H9 (cell line): ENCODE results near the gene AVPR1A. TPM values are rescaled to one million over a fixed set of nuclear protein-coding genes. Genes with fewer than 3 reads are reported as not detected.

Source experiments
- DNase-seq: peaks from one replicate; pipeline ENCODE4 v3.0.0-alpha.2; 2017
- H2AFZ ChIP-seq: one replicate; pipeline ENCODE4 v1.6.1; 2013; ENCODE audit warnings: mild to moderate bottlenecking, low read length, control low read depth, moderate library complexity
- H2AK5ac ChIP-seq: 2 replicates; pipeline ENCODE4 v1.6.1; 2013; ENCODE audit warnings: low read length, control low read depth, mixed read lengths; ENCODE audit not compliant: insufficient read length
- H2BK120ac ChIP-seq: one replicate; pipeline ENCODE4 v1.6.1; 2013; ENCODE audit warnings: low read depth, mild to moderate bottlenecking, low read length, control low read depth, inconsistent platforms; ENCODE audit not compliant: poor library complexity, severe bottlenecking
- H2BK12ac ChIP-seq: 2 replicates; pipeline ENCODE4 v1.6.1; 2013; ENCODE audit warnings: low read length, control low read depth, mixed read lengths, low read depth; ENCODE audit not compliant: insufficient read length
- H2BK15ac ChIP-seq: 2 replicates; pipeline ENCODE4 v1.6.1; 2013; ENCODE audit warnings: low read depth, low read length, control low read depth
- H2BK20ac ChIP-seq: one replicate; pipeline ENCODE4 v1.6.1; 2013; ENCODE audit warnings: low read depth, mild to moderate bottlenecking, low read length, control low read depth, inconsistent platforms; ENCODE audit not compliant: poor library complexity, severe bottlenecking
- H2BK5ac ChIP-seq: 2 replicates; pipeline ENCODE4 v1.6.1; 2013; ENCODE audit warnings: low read length, control low read depth, mixed read lengths; ENCODE audit not compliant: insufficient read length
- H3K14ac ChIP-seq: 2 replicates; pipeline ENCODE4 v1.6.1; 2013; ENCODE audit warnings: low read length, control low read depth; ENCODE audit not compliant: insufficient read depth
- H3K18ac ChIP-seq: 2 replicates; pipeline ENCODE4 v1.6.1; 2013; ENCODE audit warnings: low read depth, mild to moderate bottlenecking, mixed read lengths, low read length, control low read depth; ENCODE audit not compliant: insufficient read length
- H3K23ac ChIP-seq: 2 replicates; pipeline ENCODE4 v1.6.1; 2013; ENCODE audit warnings: low read length, control low read depth, mixed read lengths, low read depth; ENCODE audit not compliant: insufficient read length
- H3K23me2 ChIP-seq: 2 replicates; pipeline ENCODE4 v1.6.1; 2013; ENCODE audit warnings: low read depth, mild to moderate bottlenecking, mixed read lengths, low read length, control low read depth; ENCODE audit not compliant: insufficient read length, poor library complexity, severe bottlenecking
- H3K27ac ChIP-seq: 2 replicates; pipeline ENCODE4 v1.5.1; 2013; ENCODE audit warnings: low read length, control low read depth, mixed read lengths, low read depth; ENCODE audit not compliant: insufficient read length
- H3K27me3 ChIP-seq: 2 replicates; pipeline ENCODE4 v1.6.1; 2013; ENCODE audit warnings: low read length, control low read depth, inconsistent platforms; ENCODE audit not compliant: insufficient read depth
- H3K4ac ChIP-seq: 2 replicates; pipeline ENCODE4 v1.6.1; 2013; ENCODE audit warnings: low read depth, mild to moderate bottlenecking, control low read depth, inconsistent platforms, low read length, moderate library complexity
- H3K4me1 ChIP-seq: 2 replicates; pipeline ENCODE4 v1.6.1; 2013; ENCODE audit warnings: low read length, control low read depth, inconsistent platforms; ENCODE audit not compliant: insufficient read depth
- H3K4me2 ChIP-seq: 2 replicates; pipeline ENCODE4 v1.6.1; 2013; ENCODE audit warnings: low read length, control low read depth, mixed read lengths; ENCODE audit not compliant: insufficient read length, insufficient read depth
- H3K56ac ChIP-seq: 2 replicates; pipeline ENCODE4 v1.6.1; 2013; ENCODE audit warnings: low read depth, mild to moderate bottlenecking, mixed read lengths, low read length, control low read depth; ENCODE audit not compliant: insufficient read length
- H3K79me1 ChIP-seq: 2 replicates; pipeline ENCODE4 v1.6.1; 2013; ENCODE audit warnings: low read depth, mild to moderate bottlenecking, moderate library complexity, low read length, control low read depth, inconsistent platforms; ENCODE audit not compliant: insufficient read depth, poor library complexity, severe bottlenecking
- H3K79me2 ChIP-seq: 2 replicates; pipeline ENCODE4 v1.6.1; 2013; ENCODE audit warnings: low read length, control low read depth, inconsistent platforms; ENCODE audit not compliant: insufficient read depth
- H3K9ac ChIP-seq: 2 replicates; pipeline ENCODE4 v1.6.1; 2013; ENCODE audit warnings: low read length, control low read depth, mixed read lengths; ENCODE audit not compliant: insufficient read length; ENCODE audit errors: extremely low read depth
- H3K9me3 ChIP-seq: one replicate; pipeline ENCODE4 v1.6.1; 2013; ENCODE audit warnings: low read depth, low read length, inconsistent platforms; ENCODE audit not compliant: control insufficient read depth
- H3T11ph ChIP-seq: one replicate; pipeline ENCODE4 v1.6.1; 2013; ENCODE audit warnings: mild to moderate bottlenecking, low read length, control low read depth, inconsistent platforms
- H4K20me1 ChIP-seq: one replicate; pipeline ENCODE4 v1.6.1; 2013; ENCODE audit not compliant: control insufficient read depth, insufficient read length, insufficient read depth
- H4K5ac ChIP-seq: 2 replicates; pipeline ENCODE4 v1.6.1; 2013; ENCODE audit warnings: low read depth, mild to moderate bottlenecking, mixed read lengths, low read length, control low read depth; ENCODE audit not compliant: insufficient read length
- H4K8ac ChIP-seq: replicated peaks from 2 replicates; pipeline ENCODE4 v1.6.1; 2013; ENCODE audit warnings: low read length, control low read depth, mixed read lengths, low read depth; ENCODE audit not compliant: insufficient read length
- H4K91ac ChIP-seq: 2 replicates; pipeline ENCODE4 v1.6.1; 2013; ENCODE audit warnings: low read depth, mild to moderate bottlenecking, moderate library complexity, mixed read lengths, low read length, control low read depth; ENCODE audit not compliant: insufficient read length
- H3K27ac Mint-ChIP-seq, 3 experiments: 2 replicates in 2 of 3; 3 replicates in 1 of 3; pipeline ENCODE4 v1.8.0; 2020 to 2021; ENCODE audit warnings: mixed read lengths in 3 of 3, mild to moderate bottlenecking in 1 of 3, moderate library complexity in 1 of 3
- H3K27me3 Mint-ChIP-seq: 2 replicates; pipeline ENCODE4 v1.8.0; 2021; ENCODE audit warnings: low read depth, mild to moderate bottlenecking, moderate library complexity, mixed read lengths
- H3K36me3 Mint-ChIP-seq, 3 experiments: 2 replicates in 2 of 3; 3 replicates in 1 of 3; pipeline ENCODE4 v1.8.0; 2020 to 2021; ENCODE audit warnings: low read depth in 3 of 3, mixed read lengths in 3 of 3; ENCODE audit not compliant: insufficient read depth in 1 of 3
- H3K4me1 Mint-ChIP-seq, 2 experiments: 2 replicates each; pipeline ENCODE4 v1.8.0; 2020; ENCODE audit warnings: mixed read lengths in 2 of 2
- H3K4me3 Mint-ChIP-seq, 2 experiments: 2 replicates in 1 of 2; 3 replicates in 1 of 2; pipeline ENCODE4 v1.8.0; 2020 to 2021; ENCODE audit warnings: mild to moderate bottlenecking in 2 of 2, mixed read lengths in 2 of 2, moderate library complexity in 1 of 2
- H3K9me3 Mint-ChIP-seq, 2 experiments: 2 replicates in 1 of 2; 3 replicates in 1 of 2; pipeline ENCODE4 v1.8.0; 2020; ENCODE audit warnings: mild to moderate bottlenecking in 2 of 2, mixed read lengths in 2 of 2, moderate library complexity in 1 of 2
- CTCF ChIP-seq: fragments of 200-600 bp; sonication (generic); conservative IDR thresholded peaks from 3 replicates; pipeline ENCODE4 v1.8.0; 2021; ENCODE audit warnings: antibody characterized with exemption, mild to moderate bottlenecking
- WGBS: extraction: QIAGEN DNeasy Blood & Tissue Kit; methylation state at CpG from one replicate; pipeline ENCODE4 v1.1.7; 2013; ENCODE audit warnings: missing lambda C conversion rate, low lambda C conversion rate, mixed read lengths; ENCODE audit not compliant: insufficient read length; ENCODE audit errors: extremely low coverage; 5-methylcytosine and 5-hydroxymethylcytosine counted together
- total RNA-seq: library from RNA; stranded (reverse); gene quantifications from 2 replicates; pipeline ENCODE4 v1.2.1, GENCODE V29; 2021

The AVPR1A gene
- total RNA-seq, 1 experiment from 2014 or later, result 0.13 TPM

GRCh38 chr12:63154560-63154959, 3.6 kb upstream of the AVPR1A start:
- H4K20me1 ChIP-seq, result no peaks in the 10 kb centered on the region
- no peaks in the 10 kb centered on the region for H3K79me1 ChIP-seq
- no peak overlapping the region for H3K23ac ChIP-seq
- H4K91ac ChIP-seq, result no peak overlapping the region
- H3K14ac ChIP-seq, result no peak overlapping the region
- Mint-ChIP-seq H3K4me3 (no peak overlapping the region), H3K36me3 (peaks cover 4 to 13% (median 8%) of the 10 kb centered on the region in 3 experiments; a peak in 6 of 7 replicates), H3K9me3 (peaks cover 12 to 21% of the 10 kb centered on the region in 2 experiments), H3K4me1 (peaks cover 19 to 22% of the 10 kb centered on the region in 2 experiments), H3K27me3 (peaks cover 47% of the 10 kb centered on the region), H3K27ac (no peak overlapping the region)
- H2BK120ac ChIP-seq, result no peak overlapping the region
- no peak overlapping the region for H3K9ac ChIP-seq
- no CpG with 5 or more reads among the region's 5 CpGs for WGBS
- no peaks in the 10 kb centered on the region for H3K4me1 ChIP-seq
- H2BK20ac ChIP-seq, result no peak overlapping the region
- H3K4ac ChIP-seq, result no peak overlapping the region
- no peaks in the 10 kb centered on the region for H3K9me3 ChIP-seq
- no peak overlapping the region for H4K5ac ChIP-seq
- H4K8ac ChIP-seq, result no peak overlapping the region
- no peak overlapping the region for H3K27ac ChIP-seq
- no peak overlapping the region for H3K4me2 ChIP-seq
- H2BK15ac ChIP-seq, result no peak overlapping the region
- H2BK12ac ChIP-seq, result no peak overlapping the region
- H2AFZ ChIP-seq, result no peak overlapping the region
- H3K18ac ChIP-seq, result no peak overlapping the region
- no peaks in the 10 kb centered on the region for H3K79me2 ChIP-seq
- no peak overlapping the region for H2BK5ac ChIP-seq
- H2AK5ac ChIP-seq, result no peak overlapping the region
- TF ChIP-seq CTCF, result no peak
- peaks cover 19% of the 10 kb centered on the region for H3K23me2 ChIP-seq
- no peak for DNase-seq
- no peak overlapping the region for H3K56ac ChIP-seq
- peaks cover 19% of the 10 kb centered on the region; the same call in 1 of the 2 replicates for H3K27me3 ChIP-seq
- no peak overlapping the region for H3T11ph ChIP-seq
